ENCODE data around the gene NDUFV1.
A peak's percentile ranks its signal among the peaks of the same experiment; 100 is the strongest.
"Not testable (repeated sequence)": the region's sequence is repeated elsewhere in the genome, so short reads cannot be mapped to it uniquely, and the experiment has no call there.

The NDUFV1 gene

DNA sequence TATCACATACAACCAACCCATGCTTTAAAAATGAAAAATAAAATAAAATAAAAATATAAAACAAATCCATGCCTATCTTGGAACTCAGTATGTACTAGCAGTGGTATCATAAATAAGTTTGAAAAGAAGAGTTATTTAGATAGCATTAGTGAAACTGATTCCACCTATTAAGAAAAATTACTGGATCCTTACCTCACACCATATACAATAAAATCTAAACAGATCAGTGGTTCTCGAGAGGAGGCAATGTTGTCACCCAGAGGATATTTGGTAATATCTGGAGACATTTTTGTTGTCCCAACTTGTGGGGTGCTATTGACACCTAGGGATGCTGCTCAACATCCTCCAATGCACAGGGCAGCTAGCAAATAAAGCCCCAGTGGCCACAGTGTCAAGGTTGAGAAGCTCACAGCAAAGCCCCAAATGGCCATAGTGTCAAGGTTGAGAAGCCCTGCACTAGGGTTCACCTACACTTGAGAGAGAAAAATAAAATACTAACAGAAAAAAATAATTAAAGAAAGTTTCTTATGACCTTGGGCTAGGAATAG lies 9.9 kb upstream of the NDUFV1 start:
- in situ Hi-C loops (cut with MboI; ENCODE audit: low sequenced_read_pairs): no loop called here
- DNase-seq (ENCODE audit: low spot score in 2 of 2): no peak
- peaks cover 15% of the 10 kb centered on the region for H3K9me3 ChIP-seq

DNA sequence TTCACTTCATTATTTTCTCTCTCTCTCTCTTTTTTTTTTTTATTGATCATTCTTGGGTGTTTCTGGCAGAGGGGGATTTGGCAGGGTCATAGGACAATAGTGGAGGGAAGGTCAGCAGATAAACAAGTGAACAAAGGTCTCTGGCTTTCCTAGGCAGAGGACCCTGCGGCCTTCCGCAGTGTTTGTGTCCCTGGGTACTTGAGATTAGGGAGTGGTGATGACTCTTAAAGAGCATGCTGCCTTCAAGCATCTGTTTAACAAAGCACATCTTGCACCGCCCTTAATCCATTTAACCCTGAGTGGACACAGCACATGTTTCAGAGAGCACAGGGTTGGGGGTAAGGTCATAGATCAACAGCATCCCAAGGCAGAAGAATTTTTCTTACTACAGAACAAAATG lies 9.3 kb upstream of the NDUFV1 start:
- H3K4me1 ChIP-seq; H3K36me3 ChIP-seq (replicated peaks); DNase-seq (ENCODE audit: low spot score in 2 of 2); H3K4me3 ChIP-seq; H3K27me3 ChIP-seq (ENCODE audit: low read depth); in situ Hi-C loops (cut with MboI; ENCODE audit: low sequenced_read_pairs): not testable (repeated sequence)
- H3K9me3 ChIP-seq: peaks cover 19% of the 10 kb centered on the region

More for the DNA sequence above, 9.9 kb upstream of the NDUFV1 start:
- Histone ChIP-seq H3K27me3 (ENCODE audit: low read depth) (no peaks in the 10 kb centered on the region), H3K4me1 (peaks cover 3% of the 10 kb centered on the region), H3K4me3 (no peak overlapping the region), H3K36me3 (replicated peaks) (no peaks in the 10 kb centered on the region)

DNA sequence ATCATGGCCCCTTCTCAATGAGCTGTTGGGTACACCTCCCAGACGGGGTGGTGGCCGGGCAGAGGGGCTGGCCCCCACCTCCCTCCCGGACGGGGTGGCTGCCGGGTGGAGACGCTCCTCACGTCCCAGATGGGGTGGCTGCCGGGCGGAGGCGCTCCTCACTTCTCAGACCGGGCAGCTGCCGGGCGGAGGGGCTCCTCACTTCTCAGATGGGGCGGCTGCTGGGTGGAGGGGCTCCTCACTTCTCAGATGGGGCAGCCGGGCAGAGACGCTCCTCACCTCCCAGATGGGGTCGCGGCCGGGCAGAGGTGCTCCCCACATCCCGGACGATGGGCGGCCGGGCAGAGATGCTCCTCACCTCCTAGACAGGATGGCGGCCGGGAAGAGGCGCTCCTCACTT lies 8.8 kb upstream of the NDUFV1 start:
- H3K4me1 ChIP-seq; H3K36me3 ChIP-seq (replicated peaks); H3K4me3 ChIP-seq; H3K27me3 ChIP-seq (ENCODE audit: low read depth); DNase-seq (ENCODE audit: low spot score in 2 of 2); in situ Hi-C loops (cut with MboI; ENCODE audit: low sequenced_read_pairs): not testable (repeated sequence)
- H3K9me3 ChIP-seq: peaks cover 24% of the 10 kb centered on the region

DNA sequence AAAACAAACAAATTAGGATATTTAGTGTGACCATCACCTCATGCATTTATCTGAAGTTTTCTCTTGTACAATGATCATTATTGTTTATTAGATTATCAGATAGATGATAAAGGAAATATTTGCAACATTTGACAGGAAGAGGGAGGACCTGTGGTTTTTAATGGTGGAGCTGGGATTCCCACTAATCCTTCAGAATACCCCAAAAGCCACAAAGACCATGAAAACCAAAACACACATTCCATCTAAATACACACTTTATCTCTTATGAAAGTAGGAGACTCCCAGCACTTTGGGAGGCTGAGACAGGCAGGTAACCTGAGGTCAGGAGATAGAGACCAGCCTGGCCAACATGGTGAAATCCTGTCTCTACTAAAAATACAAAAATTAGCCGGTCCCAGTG lies 7.6 kb upstream of the NDUFV1 start:
- Histone ChIP-seq H3K36me3 (replicated peaks) (0 out of 2 replicates have a peak, but pooled peaks cover 4% of the 10 kb centered on the region), H3K4me1 (peaks cover 14% of the 10 kb centered on the region), H3K9me3 (peaks cover 27% of the 10 kb centered on the region), H3K4me3 (no peak overlapping the region), H3K27me3 (ENCODE audit: low read depth) (no peaks in the 10 kb centered on the region)
- in situ Hi-C loops (cut with MboI; ENCODE audit: low sequenced_read_pairs): no loop called here
- DNase-seq (ENCODE audit: low spot score in 2 of 2): no peak

DNA sequence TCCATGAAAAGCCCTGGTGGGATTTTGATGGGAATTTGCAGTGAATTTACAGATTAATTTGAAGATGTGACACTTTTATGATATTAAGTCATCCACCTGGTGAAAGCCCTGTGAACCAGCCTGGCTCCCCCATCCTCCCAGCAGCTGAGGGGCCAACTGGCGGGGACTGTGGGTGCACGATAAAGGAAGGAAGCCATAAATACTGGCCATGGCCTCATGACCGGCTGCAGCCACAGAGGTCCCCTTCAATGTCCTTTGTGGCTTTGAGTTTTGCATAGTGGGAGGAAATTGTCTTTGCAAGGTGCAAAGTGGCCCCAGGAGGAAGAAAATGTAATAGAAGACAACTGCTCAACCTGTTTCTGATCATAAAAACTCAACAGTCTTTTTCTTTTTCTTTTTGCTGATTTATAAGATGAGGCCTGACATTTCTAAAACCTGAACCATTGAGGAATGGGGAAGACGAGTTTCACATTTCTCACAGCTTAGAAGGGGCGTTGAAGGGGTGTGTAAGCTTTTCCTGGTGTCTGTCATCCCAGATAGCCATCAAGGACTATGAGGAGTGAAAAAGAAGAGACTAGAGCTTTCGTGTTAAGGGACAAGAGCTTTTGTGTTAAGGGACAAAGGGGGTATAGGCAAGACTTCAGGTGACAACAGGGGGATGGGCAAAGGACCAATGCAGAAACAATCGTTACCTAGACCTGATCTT lies 6.3 kb upstream of the NDUFV1 start:
- in situ Hi-C loops (cut with MboI; ENCODE audit: low sequenced_read_pairs): no loop called here
- H3K27me3 ChIP-seq (ENCODE audit: low read depth): no peaks in the 10 kb centered on the region
- peaks cover 27% of the 10 kb centered on the region for H3K9me3 ChIP-seq
- H3K4me1 ChIP-seq: peaks cover 27% of the 10 kb centered on the region
- DNase-seq (ENCODE audit: low spot score in 2 of 2): no peak
- 0 out of 2 replicates have a peak, but pooled peaks cover 4% of the 10 kb centered on the region for H3K36me3 ChIP-seq (replicated peaks)
- no peak overlapping the region for H3K4me3 ChIP-seq

DNA sequence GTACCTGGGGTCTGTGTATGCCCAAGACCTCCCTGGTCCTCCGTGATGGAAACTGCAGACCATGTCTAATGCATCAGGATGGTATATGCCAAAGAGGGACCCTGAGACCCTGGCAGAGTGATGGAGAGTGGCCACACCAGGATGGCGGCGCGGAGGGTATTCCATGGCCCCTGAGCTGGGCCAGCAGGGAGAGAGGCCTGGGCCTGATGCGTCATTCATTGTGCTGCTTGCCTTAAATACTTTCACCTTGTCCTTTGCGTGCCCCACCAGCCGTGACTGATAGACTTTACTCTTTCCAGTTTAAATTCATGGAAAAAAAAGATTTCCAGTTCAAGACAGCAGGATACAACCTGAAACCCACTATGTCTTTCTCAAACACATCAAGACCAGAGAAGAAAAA lies 5.6 kb upstream of the NDUFV1 start:
- Histone ChIP-seq H3K4me3 (no peak overlapping the region), H3K9me3 (peaks cover 26% of the 10 kb centered on the region), H3K4me1 (peaks cover 34% of the 10 kb centered on the region), H3K36me3 (replicated peaks) (0 out of 2 replicates have a peak, but pooled peaks cover 4% of the 10 kb centered on the region), H3K27me3 (ENCODE audit: low read depth) (no peaks in the 10 kb centered on the region)
- in situ Hi-C loops (cut with MboI; ENCODE audit: low sequenced_read_pairs): no loop called here
- DNase-seq (ENCODE audit: low spot score in 2 of 2): no peak

DNA sequence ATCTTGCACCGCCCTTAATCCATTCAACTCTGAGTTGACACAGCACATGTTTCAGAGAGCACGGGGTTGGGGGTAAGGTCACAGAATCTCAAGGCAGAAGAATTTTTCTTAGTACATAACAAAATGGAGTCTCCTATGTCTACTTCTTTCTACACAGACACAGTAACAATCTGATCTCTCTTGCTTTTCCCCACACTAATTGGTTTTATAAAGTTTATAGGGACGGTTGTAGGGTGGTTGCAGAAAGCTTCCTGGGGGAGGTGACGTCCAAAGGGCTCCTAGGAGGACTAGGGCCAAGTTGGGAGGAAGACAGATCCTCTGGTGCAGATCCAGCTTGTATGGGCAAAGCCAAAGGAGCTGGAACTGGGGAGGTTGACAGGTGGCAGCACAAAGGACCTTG lies 2.6 kb upstream of the NDUFV1 start:
- peaks cover 44% of the 10 kb centered on the region for H3K4me1 ChIP-seq
- in situ Hi-C loops (cut with MboI; ENCODE audit: low sequenced_read_pairs); H3K27me3 ChIP-seq (ENCODE audit: low read depth); H3K4me3 ChIP-seq; DNase-seq (ENCODE audit: low spot score in 2 of 2): not testable (repeated sequence)
- peaks cover 23% of the 10 kb centered on the region for H3K36me3 ChIP-seq (replicated peaks)
- peaks cover 15% of the 10 kb centered on the region for H3K9me3 ChIP-seq

DNA sequence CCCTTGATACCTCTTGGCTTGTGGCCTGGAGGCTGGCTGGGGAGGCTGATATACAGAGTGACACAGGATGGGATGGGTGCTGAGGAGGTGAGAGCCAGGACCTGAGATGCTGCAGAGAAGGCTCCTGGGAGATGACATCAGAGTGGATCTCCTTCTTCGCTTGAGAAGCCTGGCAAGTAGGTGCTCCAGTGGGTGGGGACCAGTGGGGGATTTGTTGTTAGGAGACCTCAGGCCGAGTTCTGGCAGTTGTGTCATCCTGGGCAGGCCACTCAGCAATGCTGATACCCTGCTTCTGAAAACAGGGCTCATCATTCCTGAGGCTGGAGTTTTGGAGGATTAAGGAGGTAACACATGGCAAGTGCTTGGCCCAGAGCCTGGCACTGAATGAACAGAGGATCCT lies 1.9 kb upstream of the NDUFV1 start:
- in situ Hi-C loops (cut with MboI; ENCODE audit: low sequenced_read_pairs): no loop called here
- peaks cover 41% of the 10 kb centered on the region for H3K4me1 ChIP-seq
- no peak for DNase-seq (ENCODE audit: low spot score in 2 of 2)
- peaks cover 14% of the 10 kb centered on the region for H3K9me3 ChIP-seq
- H3K27me3 ChIP-seq (ENCODE audit: low read depth): no peaks in the 10 kb centered on the region
- H3K4me3 ChIP-seq: no peak overlapping the region
- H3K36me3 ChIP-seq (replicated peaks): peaks cover 30% of the 10 kb centered on the region

DNA sequence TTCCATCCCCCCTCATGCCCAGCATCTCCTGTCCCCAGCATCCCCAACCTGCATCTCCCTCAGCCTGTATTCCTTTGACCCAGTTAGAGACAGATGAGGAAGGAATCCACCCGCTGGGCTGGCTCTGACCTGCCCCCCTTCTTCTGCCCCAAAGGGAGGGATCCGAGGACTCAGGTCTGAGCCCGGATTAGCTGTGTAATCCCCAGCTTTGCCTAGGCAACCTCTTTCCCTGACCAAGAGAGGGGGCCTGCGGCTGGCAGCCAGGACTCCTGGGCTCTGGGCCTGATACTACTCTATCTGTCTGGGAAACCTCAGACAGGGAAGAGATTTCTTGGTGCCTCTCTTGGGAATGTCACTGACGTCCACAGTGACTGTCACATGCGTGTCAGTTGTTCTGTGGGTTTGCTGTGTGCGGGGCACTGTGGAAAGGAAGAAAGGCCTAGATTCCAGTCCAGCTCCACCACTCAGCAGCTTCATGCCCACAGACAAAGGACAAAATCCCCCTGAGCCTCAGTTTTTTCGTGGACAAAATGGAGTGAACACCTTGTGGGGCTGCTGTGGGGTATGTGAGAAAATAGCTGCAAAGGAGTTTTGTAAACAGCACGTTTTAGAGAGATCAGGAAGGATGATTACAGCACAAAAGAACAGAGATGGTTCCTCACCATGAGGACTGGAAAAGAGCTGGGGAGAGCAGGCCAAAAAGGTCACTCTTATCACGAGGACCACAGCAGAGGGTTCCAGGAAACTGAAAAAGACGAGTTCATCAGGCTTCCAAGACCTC lies 1.3 kb upstream of the NDUFV1 start:
- Histone ChIP-seq H3K4me1 (peaks cover 41% of the 10 kb centered on the region), H3K9me3 (peaks cover 14% of the 10 kb centered on the region), H3K36me3 (replicated peaks) (peaks cover 36% of the 10 kb centered on the region), H3K27me3 (ENCODE audit: low read depth) (no peaks in the 10 kb centered on the region), H3K4me3 (no peak overlapping the region)
- peak; percentile 32 to 75 for DNase-seq (ENCODE audit: low spot score in 2 of 2)
- in situ Hi-C loops (cut with MboI; ENCODE audit: low sequenced_read_pairs): no loop called here

DNA sequence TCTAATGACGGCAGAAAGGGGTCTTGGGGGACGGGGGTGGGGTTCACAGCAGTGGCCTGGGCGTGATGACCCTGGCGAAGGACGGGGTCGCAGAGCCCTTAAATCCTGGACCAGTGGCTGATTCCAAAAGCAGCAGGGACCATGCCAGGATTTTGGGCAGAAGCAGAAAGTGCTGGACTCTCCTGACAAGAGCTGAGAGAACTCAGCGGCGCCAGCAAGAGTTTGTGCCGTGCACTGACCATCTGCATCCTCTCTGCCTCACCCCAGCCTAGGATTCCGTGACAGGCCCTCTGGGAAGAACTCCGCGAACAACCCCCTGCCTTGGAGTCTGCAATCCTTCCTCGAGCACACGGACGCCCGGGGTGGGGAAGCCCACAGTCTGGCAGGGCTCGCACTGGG lies 644 bp upstream of the NDUFV1 start:
- in situ Hi-C loops (cut with MboI; ENCODE audit: low sequenced_read_pairs): no loop called here
- Histone ChIP-seq H3K4me1 (peaks cover 41% of the 10 kb centered on the region), H3K9me3 (peaks cover 14% of the 10 kb centered on the region), H3K4me3 (peak overlapping the region; percentile 99), H3K27me3 (ENCODE audit: low read depth) (no peaks in the 10 kb centered on the region), H3K36me3 (replicated peaks) (peaks cover 43% of the 10 kb centered on the region)
- DNase-seq (ENCODE audit: low spot score in 2 of 2): no peak

DNA sequence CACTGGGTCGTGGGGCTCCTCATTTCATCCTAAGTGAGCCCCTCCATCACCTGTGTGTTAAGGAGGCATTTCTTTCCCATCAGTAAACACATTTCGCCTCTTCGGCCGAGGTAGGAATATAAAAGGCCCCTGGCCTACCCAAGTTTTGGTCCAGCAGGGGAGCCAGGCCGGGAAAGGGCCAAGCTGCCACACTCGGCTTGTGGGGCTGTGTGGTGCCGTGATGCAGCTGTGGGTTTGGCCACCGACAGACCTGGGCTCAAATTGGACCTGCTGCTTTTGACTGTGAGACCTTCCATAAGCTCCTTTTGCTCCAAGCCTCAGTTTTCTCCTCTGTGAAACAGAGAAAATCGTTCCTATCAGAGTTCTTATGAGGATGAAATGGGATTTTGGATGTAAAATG lies 771 bp downstream of the NDUFV1 start:
- Histone ChIP-seq H3K4me3 (peak overlapping the region; percentile 99), H3K27me3 (ENCODE audit: low read depth) (no peaks in the 10 kb centered on the region), H3K9me3 (peaks cover 9% of the 10 kb centered on the region), H3K36me3 (replicated peaks) (peaks cover 57% of the 10 kb centered on the region), H3K4me1 (peaks cover 40% of the 10 kb centered on the region)
- in situ Hi-C loops (cut with MboI; ENCODE audit: low sequenced_read_pairs): no loop called here
- DNase-seq (ENCODE audit: low spot score in 2 of 2): no peak

DNA sequence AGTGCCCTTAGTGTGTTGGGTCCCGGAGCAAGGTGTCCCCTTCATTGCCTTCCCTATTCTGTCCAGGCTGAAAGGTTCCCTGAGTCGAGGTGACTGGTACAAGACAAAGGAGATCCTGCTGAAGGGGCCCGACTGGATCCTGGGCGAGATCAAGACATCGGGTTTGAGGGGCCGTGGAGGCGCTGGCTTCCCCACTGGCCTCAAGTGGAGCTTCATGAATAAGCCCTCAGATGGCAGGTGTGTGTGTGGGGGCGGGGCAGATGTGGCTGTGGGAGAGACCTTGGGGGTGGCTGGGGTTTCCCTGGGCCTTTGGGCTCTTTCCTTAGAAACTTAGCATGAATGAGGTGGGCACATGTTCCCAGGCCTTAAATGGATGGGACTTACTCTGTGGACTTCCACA lies 1.8 kb downstream of the NDUFV1 start:
- Histone ChIP-seq H3K9me3 (peaks cover 2% of the 10 kb centered on the region; the same call in 1 of the 2 replicates), H3K4me1 (peaks cover 32% of the 10 kb centered on the region), H3K4me3 (no peak overlapping the region), H3K36me3 (replicated peaks) (peaks cover 54% of the 10 kb centered on the region), H3K27me3 (ENCODE audit: low read depth) (no peaks in the 10 kb centered on the region)
- DNase-seq (ENCODE audit: low spot score in 2 of 2): no peak
- in situ Hi-C loops (cut with MboI; ENCODE audit: low sequenced_read_pairs): no loop called here

DNA sequence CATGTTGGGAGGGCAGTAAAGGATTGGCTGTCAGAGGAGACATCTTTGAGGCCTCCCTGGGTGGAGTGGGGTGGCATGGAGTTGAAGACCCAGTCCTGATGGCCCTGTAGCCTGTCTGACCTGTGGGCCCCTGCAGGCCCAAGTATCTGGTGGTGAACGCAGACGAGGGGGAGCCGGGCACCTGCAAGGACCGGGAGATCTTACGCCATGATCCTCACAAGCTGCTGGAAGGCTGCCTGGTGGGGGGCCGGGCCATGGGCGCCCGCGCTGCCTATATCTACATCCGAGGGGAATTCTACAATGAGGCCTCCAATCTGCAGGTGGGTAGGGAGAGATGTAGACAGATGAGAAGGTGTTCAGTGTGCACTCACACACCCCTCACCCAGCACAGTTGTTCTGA lies 2.6 kb downstream of the NDUFV1 start:
- Histone ChIP-seq H3K36me3 (replicated peaks) (peaks cover 57% of the 10 kb centered on the region), H3K9me3 (peaks cover 2% of the 10 kb centered on the region; the same call in 1 of the 2 replicates), H3K4me3 (no peak overlapping the region), H3K4me1 (peaks cover 28% of the 10 kb centered on the region), H3K27me3 (ENCODE audit: low read depth) (no peaks in the 10 kb centered on the region)
- no peak for DNase-seq (ENCODE audit: low spot score in 2 of 2)
- in situ Hi-C loops (cut with MboI; ENCODE audit: low sequenced_read_pairs): no loop called here

DNA sequence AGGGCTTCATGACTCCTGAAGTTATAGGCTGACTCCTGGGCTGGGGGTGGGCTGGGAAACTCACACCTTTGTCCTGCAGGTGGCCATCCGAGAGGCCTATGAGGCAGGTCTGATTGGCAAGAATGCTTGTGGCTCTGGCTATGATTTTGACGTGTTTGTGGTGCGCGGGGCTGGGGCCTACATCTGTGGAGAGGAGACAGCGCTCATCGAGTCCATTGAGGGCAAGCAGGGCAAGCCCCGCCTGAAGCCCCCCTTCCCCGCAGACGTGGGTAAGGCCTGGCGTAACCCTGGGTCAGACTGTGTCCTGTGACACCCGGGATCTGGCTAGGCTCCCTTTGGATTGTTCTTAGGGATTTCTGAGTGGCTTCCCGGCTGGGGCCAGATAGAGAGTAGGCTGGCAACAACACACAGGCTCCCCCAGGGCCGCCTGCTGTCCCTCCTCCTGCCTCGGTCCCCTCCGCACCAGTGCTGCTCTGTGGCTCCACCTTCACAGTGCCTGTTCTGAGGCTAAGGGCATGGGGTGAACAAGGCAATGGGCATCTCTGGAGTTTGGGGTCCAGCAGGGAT lies 3.6 kb downstream of the NDUFV1 start:
- no peak overlapping the region for H3K4me3 ChIP-seq
- H3K9me3 ChIP-seq: peaks cover 2% of the 10 kb centered on the region; the same call in 1 of the 2 replicates
- no peak for DNase-seq (ENCODE audit: low spot score in 2 of 2)
- in situ Hi-C loops (cut with MboI; ENCODE audit: low sequenced_read_pairs): no loop called here
- peaks cover 57% of the 10 kb centered on the region for H3K36me3 ChIP-seq (replicated peaks)
- no peaks in the 10 kb centered on the region for H3K27me3 ChIP-seq (ENCODE audit: low read depth)
- H3K4me1 ChIP-seq: peaks cover 18% of the 10 kb centered on the region

All from HAP-1 (cell line).